Rectal smooth muscle tissue (tissue), 1 donor: Measurements from ENCODE around the gene NXPE3.
A peak's percentile ranks its signal among the peaks of the same experiment; 100 is the strongest.

Experiments
- H3K27ac ChIP-seq: one replicate; pipeline ENCODE4 v1.7.0; 2013; ENCODE audit warnings: low read depth, low read length, inconsistent platforms
- H3K27me3 ChIP-seq: one replicate; pipeline ENCODE4 v1.7.0; 2013; ENCODE audit warnings: low read length; ENCODE audit not compliant: control insufficient read depth, insufficient read depth
- H3K36me3 ChIP-seq: one replicate; pipeline ENCODE4 v1.7.0; 2013; ENCODE audit warnings: low read length; ENCODE audit not compliant: control insufficient read depth, insufficient read depth
- H3K4me1 ChIP-seq: one replicate; pipeline ENCODE4 v1.7.0; 2013; ENCODE audit warnings: low read length; ENCODE audit not compliant: control insufficient read depth, insufficient read depth
- H3K4me3 ChIP-seq: one replicate; pipeline ENCODE4 v1.7.0; 2013; ENCODE audit warnings: low read length
- H3K9ac ChIP-seq: one replicate; pipeline ENCODE4 v1.7.0; 2013; ENCODE audit warnings: low read length

The NXPE3 gene

GRCh38 chr3:101824702-101825101 lies 45.7 kb downstream of the NXPE3 start:
- Histone ChIP-seq H3K27me3 (no peaks in the 10 kb centered on the region), H3K4me3 (no peak overlapping the region), H3K27ac (no peak overlapping the region), H3K4me1 (peaks cover 5% of the 10 kb centered on the region), H3K9ac (no peak overlapping the region), H3K36me3 (peaks cover 5% of the 10 kb centered on the region)

GRCh38 chr3:101825904-101826445 lies 47.0 kb downstream of the NXPE3 start:
- no peak overlapping the region for H3K9ac ChIP-seq
- H3K4me1 ChIP-seq: peaks cover 5% of the 10 kb centered on the region
- no peak overlapping the region for H3K4me3 ChIP-seq
- peak overlapping the region; percentile 52 for H3K27ac ChIP-seq
- peaks cover 5% of the 10 kb centered on the region for H3K36me3 ChIP-seq
- no peaks in the 10 kb centered on the region for H3K27me3 ChIP-seq

- Histone ChIP-seq H3K27ac (peak overlapping the region; percentile 79), H3K9ac (peak overlapping the region; percentile 89), H3K4me1 (peaks cover 5% of the 10 kb centered on the region), H3K4me3 (peak overlapping the region; percentile 59), H3K27me3 (no peaks in the 10 kb centered on the region), H3K36me3 (no peaks in the 10 kb centered on the region)
Observed at GRCh38 chr3:101827211-101828174, 48.5 kb downstream of the NXPE3 start.

GRCh38 chr3:101828276-101828675 lies 49.3 kb downstream of the NXPE3 start:
- Histone ChIP-seq H3K9ac (no peak overlapping the region), H3K4me3 (peak overlapping the region; percentile 50)

GRCh38 chr3:101828691-101829436 lies 49.9 kb downstream of the NXPE3 start:
- H3K36me3 ChIP-seq: no peaks in the 10 kb centered on the region
- H3K4me3 ChIP-seq: peak overlapping the region; percentile 37
- H3K27me3 ChIP-seq: no peaks in the 10 kb centered on the region
- peak overlapping the region; percentile 79 for H3K27ac ChIP-seq
- peaks cover 5% of the 10 kb centered on the region for H3K4me1 ChIP-seq
- H3K9ac ChIP-seq: no peak overlapping the region

More at GRCh38 chr3:101828276-101828675, 49.3 kb downstream of the NXPE3 start:
- H3K27ac ChIP-seq: peak overlapping the region; percentile 79
- H3K36me3 ChIP-seq: no peaks in the 10 kb centered on the region
- H3K4me1 ChIP-seq: peaks cover 5% of the 10 kb centered on the region
- no peaks in the 10 kb centered on the region for H3K27me3 ChIP-seq

GRCh38 chr3:101829437-101829830 lies 50.4 kb downstream of the NXPE3 start:
- Histone ChIP-seq H3K4me3 (peak overlapping the region; percentile 37), H3K36me3 (no peaks in the 10 kb centered on the region), H3K27me3 (no peaks in the 10 kb centered on the region), H3K27ac (peak overlapping the region; percentile 79), H3K4me1 (peaks cover 5% of the 10 kb centered on the region), H3K9ac (no peak overlapping the region)

- Histone ChIP-seq H3K9ac (no peak overlapping the region), H3K4me3 (no peak overlapping the region), H3K4me1 (peaks cover 5% of the 10 kb centered on the region), H3K27ac (peak overlapping the region; percentile 79), H3K36me3 (no peaks in the 10 kb centered on the region), H3K27me3 (no peaks in the 10 kb centered on the region)
Observed at GRCh38 chr3:101829874-101830273, 50.9 kb downstream of the NXPE3 start.

- H3K36me3 ChIP-seq: no peaks in the 10 kb centered on the region
- peaks cover 7% of the 10 kb centered on the region for H3K4me1 ChIP-seq
- no peak overlapping the region for H3K9ac ChIP-seq
- H3K4me3 ChIP-seq: no peak overlapping the region
- H3K27ac ChIP-seq: no peak overlapping the region
- H3K27me3 ChIP-seq: no peaks in the 10 kb centered on the region
Observed at GRCh38 chr3:101833446-101833974, 54.5 kb downstream of the NXPE3 start.

- H3K4me1 ChIP-seq: peaks cover 7% of the 10 kb centered on the region
- no peak overlapping the region for H3K9ac ChIP-seq
- H3K4me3 ChIP-seq: no peak overlapping the region
- no peaks in the 10 kb centered on the region for H3K36me3 ChIP-seq
- no peak overlapping the region for H3K27ac ChIP-seq
- no peaks in the 10 kb centered on the region for H3K27me3 ChIP-seq
Observed at GRCh38 chr3:101835676-101836075, 56.7 kb downstream of the NXPE3 start.

- Histone ChIP-seq H3K36me3 (no peaks in the 10 kb centered on the region), H3K27ac (no peak overlapping the region), H3K4me3 (no peak overlapping the region), H3K4me1 (peaks cover 7% of the 10 kb centered on the region), H3K27me3 (no peaks in the 10 kb centered on the region), H3K9ac (no peak overlapping the region)
Observed at GRCh38 chr3:101836160-101836559, 57.1 kb downstream of the NXPE3 start.

- Histone ChIP-seq H3K4me3 (no peak overlapping the region), H3K9ac (no peak overlapping the region), H3K4me1 (peaks cover 7% of the 10 kb centered on the region), H3K27me3 (no peaks in the 10 kb centered on the region), H3K36me3 (no peaks in the 10 kb centered on the region), H3K27ac (peak overlapping the region; percentile 64)
Observed at GRCh38 chr3:101836652-101837598, 57.9 kb downstream of the NXPE3 start.
